Omental fat pad (tissue), 4 donors: ENCODE results near the gene EXOC6B. TPM values are rescaled to one million over a fixed set of nuclear protein-coding genes. Genes with fewer than 3 reads are reported as not detected.

Source experiments
- ATAC-seq: fragments of 150-250 bp; one replicate; pipeline ENCODE4 v1.9.1; 2016; ENCODE audit warnings: mild to moderate bottlenecking, moderate library complexity; ENCODE audit not compliant: low FRiP score
- DNase-seq: peaks from one replicate; pipeline ENCODE4 v3.0.0-alpha.2; 2019; ENCODE audit warnings: low spot score
- CTCF ChIP-seq, 3 donors: fragments of 450-650 bp; IDR thresholded peaks; one replicate each; pipeline ENCODE4 v1.5.1; 2016 to 2017; ENCODE audit warnings: antibody characterized with exemption in 3 of 3, mild to moderate bottlenecking in 3 of 3, moderate library complexity in 2 of 3
- total RNA-seq, 4 donors: library from RNA; depleted of rRNA; stranded (reverse); fragments of >200 nt; gene quantifications; one replicate each; pipeline ENCODE4 v1.1.0, GENCODE V29; 2016

EXOC6B gene
- total RNA-seq, 4 donors from 2014 or later: 25.6 to 38.3 (median 30.1) TPM

- no peak for TF ChIP-seq CTCF (IDR thresholded peaks at IDR 0.05)
These were observed 644.2 kb downstream of the EXOC6B start for GRCh38 chr2:72181616-72182015.

GRCh38 chr2:72180351-72180750, 645.5 kb downstream of the EXOC6B start:
- ATAC-seq: no peak
- TF ChIP-seq CTCF (IDR thresholded peaks at IDR 0.05): no peak
- no peak for DNase-seq

More at GRCh38 chr2:72181616-72182015, 644.2 kb downstream of the EXOC6B start:
- ATAC-seq: no peak
- no peak for DNase-seq

GRCh38 chr2:72178551-72178950, 647.3 kb downstream of the EXOC6B start:
- ATAC-seq: no peak

GRCh38 chr2:72176281-72176680, 649.6 kb downstream of the EXOC6B start:
- TF ChIP-seq CTCF (IDR thresholded peaks at IDR 0.05): no peak
- DNase-seq: no peak
- no peak for ATAC-seq

More at GRCh38 chr2:72178551-72178950, 647.3 kb downstream of the EXOC6B start:
- no peak for TF ChIP-seq CTCF (IDR thresholded peaks at IDR 0.05)
- DNase-seq: no peak

GRCh38 chr2:72175636-72176035, 650.2 kb downstream of the EXOC6B start:
- TF ChIP-seq CTCF (IDR thresholded peaks at IDR 0.05): no peak
- ATAC-seq (no peak), DNase-seq (no peak)

- no peak for DNase-seq
- no peak for ATAC-seq
- no peak for TF ChIP-seq CTCF (IDR thresholded peaks at IDR 0.05)
These were observed 652.1 kb downstream of the EXOC6B start for GRCh38 chr2:72173640-72174321.

- no peak for ATAC-seq
- TF ChIP-seq CTCF (IDR thresholded peaks at IDR 0.05): no peak
- DNase-seq: no peak
These were observed 653.4 kb downstream of the EXOC6B start for GRCh38 chr2:72172478-72172877.
